Purkinje cell (primary cell): Measurements from ENCODE around the gene ETNK2. TPM values are rescaled to one million over a fixed set of nuclear protein-coding genes. Genes with fewer than 3 reads are reported as not detected.

Experiments used
- polyA plus RNA-seq: library from polyadenylated mRNA; unstranded; fragments of >200 nt; fragmentation: Nextera tagmentation; gene quantifications from 2 replicates; pipeline ENCODE4 v1.2.1, GENCODE V29; 2014

ETNK2 gene
- not detected in 2 replicates for polyA plus RNA-seq

GRCh38 chr1:204151552-204152309 lies at the start of gene ETNK2:
Gene ETNK2, minus strand, starts transcription at chr1:204152044. Its CDS starts 192 bp downstream, at chr1:204151852.

GRCh38 chr1:204196068-204196795 lies 44.4 kb upstream of the ETNK2 start, which contains the start of gene KISS1:
Gene KISS1, minus strand, starts transcription at chr1:204196491. Its CDS starts 3,615 bp downstream, at chr1:204192876.

GRCh38 chr1:204166219-204166618 lies 14.4 kb upstream of the ETNK2 start, which contains the start of gene REN:
Gene REN, minus strand, starts transcription at chr1:204166337. Its CDS starts 44 bp downstream, at chr1:204166293.

Other genes starting within 250 kb of the ETNK2 start
- gene SOX13, start 78.9 kb downstream of the ETNK2 start, polyA plus RNA-seq: 0.07 and 0.24 TPM in 2 replicates
- gene REN, start 14.3 kb upstream of the ETNK2 start, polyA plus RNA-seq: not detected in 2 replicates
- gene KISS1, start 44.4 kb upstream of the ETNK2 start, polyA plus RNA-seq: not detected in 2 replicates
- gene GOLT1A, start 61.9 kb upstream of the ETNK2 start, polyA plus RNA-seq: 199 and 201 TPM in 2 replicates
- gene PLEKHA6, start 207.9 kb upstream of the ETNK2 start, polyA plus RNA-seq: 3.3 and 4.9 TPM in 2 replicates